ENCODE data around the gene BMPR1B. TPM values are rescaled to one million over a fixed set of nuclear protein-coding genes. Genes with fewer than 3 reads are reported as not detected.

The BMPR1B gene
- total and polyA plus RNA-seq, 2 of the 8 experiments (the other 6 are each of a cell fraction or from before 2014, with no cell fraction given) = 0.14 to 1.1 TPM

GRCh38 chr4:94933799-94934198, 176.0 kb downstream of the BMPR1B start:
- Histone ChIP-seq H4K91ac (replicated peaks; ENCODE audit: insufficient read length, low read length) (no peak overlapping the region), H3K4me2 (ENCODE audit: insufficient read depth in 1 of 2, low read depth in 2 of 2, low read length in 2 of 2) (no peak overlapping the region), H3K79me1 (ENCODE audit: low read depth, low read length) (no peaks in the 10 kb centered on the region), H3K18ac (ENCODE audit: extremely low read depth, low read length) (no peak overlapping the region), H3K23me2 (ENCODE audit: low read depth, low read length) (no peaks in the 10 kb centered on the region), H2BK120ac (replicated peaks; ENCODE audit: low read depth, low read length) (no peak overlapping the region), H3K4me1 (replicated peaks in 1 of 4; ENCODE audit: control insufficient read depth in 3 of 4, insufficient read depth in 4 of 4, low read length in 3 of 4) (peaks cover 0 to 2% (median 0%) of the 10 kb centered on the region in 4 experiments; a peak in 2 of 7 replicates), H4K5ac (ENCODE audit: insufficient read length, low read depth, low read length) (no peak overlapping the region), H2BK20ac (ENCODE audit: low read length) (no peak overlapping the region), H3K9me3 (ENCODE audit: insufficient read depth in 2 of 2, low read depth in 1 of 2, low read length in 1 of 2) (no peaks in the 10 kb centered on the region), H2AK5ac (ENCODE audit: low read depth, low read length) (no peak overlapping the region), H3K23ac (ENCODE audit: insufficient read length) (no peak overlapping the region), H3K79me2 (ENCODE audit: control insufficient read depth in 1 of 2, insufficient read depth in 2 of 2, low read length in 2 of 2) (no peaks in the 10 kb centered on the region), H3K9ac (replicated peaks in 1 of 4; ENCODE audit: extremely low read depth in 1 of 4, low read depth in 3 of 4, low read length in 3 of 4) (no peak overlapping the region), H3K27me3 (replicated peaks in 1 of 4; ENCODE audit: control insufficient read depth in 3 of 4, extremely low read depth in 1 of 4, insufficient read depth in 3 of 4, low read length in 3 of 4) (no peaks in the 10 kb centered on the region; a peak in 1 of 7 replicates), H4K20me1 (replicated peaks in 1 of 2; ENCODE audit: control insufficient read depth in 1 of 2, insufficient read depth in 2 of 2, low read length in 2 of 2) (no peaks in the 10 kb centered on the region), H2AFZ (ENCODE audit: low read length) (no peak overlapping the region), H3K36me3 (ENCODE audit: control insufficient read depth in 2 of 4, insufficient read depth in 4 of 4, low read length in 3 of 4) (no peaks in the 10 kb centered on the region), H3K4me3 (ENCODE audit: extremely low read depth in 1 of 4, insufficient read depth in 2 of 4, low read depth in 3 of 4, low read length in 4 of 4) (no peak overlapping the region), H4K8ac (ENCODE audit: extremely low read depth, insufficient read depth, low read length) (no peak overlapping the region), H3K56ac (replicated peaks; ENCODE audit: insufficient read length, low read depth, low read length) (no peak overlapping the region), H2BK15ac (ENCODE audit: low read length) (no peak overlapping the region), H2BK5ac (ENCODE audit: low read depth, low read length) (no peak overlapping the region), H3K4ac (replicated peaks; ENCODE audit: insufficient read length, low read depth, low read length) (no peak overlapping the region), H3K27ac (ENCODE audit: low read depth, low read length) (no peak overlapping the region), H3K14ac (ENCODE audit: insufficient read length) (no peak overlapping the region), H2BK12ac (ENCODE audit: low read depth, low read length) (no peak overlapping the region)
- no peak for TF ChIP-seq SP4 (IDR thresholded peaks at IDR 0.05; ENCODE audit: low read length)
- FAIRE-seq = peak; percentile 24
- no peak for DNase-seq (ENCODE audit: low read depth in 1 of 2, low spot score in 2 of 2)
- 87% methylated on average over 4 of the region's 4 CpGs; no CpG with 5 or more reads in 1 of the 2 experiments for WGBS, 2 experiments (ENCODE audit: extremely low coverage in 1 of 2, insufficient coverage in 1 of 2, insufficient read length in 1 of 2, insufficient replicate concordance in 2 of 2, low coverage in 1 of 2, low lambda C conversion rate in 2 of 2, missing lambda C conversion rate in 1 of 2)
- ChIA-PET CTCF (ENCODE audit: partially characterized antibody) (no interaction called here), POLR2A (ENCODE audit: partially characterized antibody) (no interaction called here)

Data from H1 (cell line).